EL (cell line): ENCODE data around the gene UROC1.

Source experiments
- DNase-seq: peaks from one replicate; pipeline ENCODE4 v3.0.0-alpha.2; 2016

Gene UROC1

GRCh38 chr3:126529585-126530170, 12.1 kb upstream of the UROC1 start:
- DNase-seq: no peak

GRCh38 chr3:126528800-126529541, 11.4 kb upstream of the UROC1 start:
- no peak for DNase-seq

GRCh38 chr3:126528419-126528799, 10.8 kb upstream of the UROC1 start:
- DNase-seq: no peak

- no peak for DNase-seq
These were observed 10.1 kb upstream of the UROC1 start for GRCh38 chr3:126527455-126528211.

- DNase-seq: no peak
These were observed 9.4 kb upstream of the UROC1 start for GRCh38 chr3:126527006-126527405.

GRCh38 chr3:126526668-126527005, 9.1 kb upstream of the UROC1 start:
- no peak for DNase-seq

- DNase-seq: no peak
These were observed 8.5 kb upstream of the UROC1 start for GRCh38 chr3:126525853-126526667.

- no peak for DNase-seq
These were observed 7.7 kb upstream of the UROC1 start for GRCh38 chr3:126525091-126525852.

- DNase-seq: no peak
These were observed 6.9 kb upstream of the UROC1 start for GRCh38 chr3:126524429-126524988.

- peak; percentile 58 for DNase-seq
These were observed 6.3 kb upstream of the UROC1 start, which contains the start of gene CHST13 for GRCh38 chr3:126523745-126524428. TSS of gene CHST13 (plus strand) at chr3:126524155. CDS start at chr3:126524333, 178 bp downstream.

- DNase-seq: peak; percentile 55
These were observed 4.8 kb upstream of the UROC1 start for GRCh38 chr3:126522363-126522788.

- no peak for DNase-seq
These were observed 3.7 kb upstream of the UROC1 start for GRCh38 chr3:126521122-126521891.

GRCh38 chr3:126519506-126520455, 2.2 kb upstream of the UROC1 start:
- no peak for DNase-seq

- DNase-seq: no peak
These were observed 1.2 kb upstream of the UROC1 start for GRCh38 chr3:126518779-126519177.

GRCh38 chr3:126517986-126518778, 609 bp upstream of the UROC1 start:
- DNase-seq: no peak

- DNase-seq: no peak
These were observed 660 bp downstream of the UROC1 start for GRCh38 chr3:126516936-126517290.

GRCh38 chr3:126516152-126516935, 1.2 kb downstream of the UROC1 start:
- DNase-seq: no peak
